WERI-Rb-1 (cell line): Measurements from ENCODE around the gene RHEX.

Experiments used
- DNase-seq: peaks from one replicate; pipeline ENCODE4 v3.0.0-alpha.2; 2020
- H3K27ac ChIP-seq: fragments of 250-450 bp; sonication (Bioruptor Pico); 2 replicates; pipeline ENCODE4 v1.5.1; 2020; ENCODE audit warnings: mild to moderate bottlenecking, moderate library complexity
- H3K27me3 ChIP-seq: fragments of 250-450 bp; sonication (Bioruptor Pico); 2 replicates; pipeline ENCODE4 v1.5.1; 2021; ENCODE audit warnings: mild to moderate bottlenecking, low read depth, moderate library complexity; ENCODE audit not compliant: insufficient read depth, severe bottlenecking
- H3K36me3 ChIP-seq: fragments of 250-450 bp; sonication (Bioruptor Pico); 2 replicates; pipeline ENCODE4 v1.5.1; 2020; ENCODE audit warnings: mild to moderate bottlenecking, moderate library complexity
- H3K4me3 ChIP-seq: 2 replicates; pipeline ENCODE4 v1.5.1; 2011; ENCODE audit warnings: low read depth, mild to moderate bottlenecking, control low read depth, low read length
- H3K9me3 ChIP-seq: fragments of 250-450 bp; sonication (Bioruptor Pico); 2 replicates; pipeline ENCODE4 v1.5.1; 2021; ENCODE audit warnings: mild to moderate bottlenecking, moderate library complexity; ENCODE audit not compliant: severe bottlenecking
- TF ChIP-seq, protein P1 (sequence below): IDR thresholded peaks from 2 replicates; pipeline ENCODE4 v1.5.1; 2011; ENCODE audit warnings: low read depth, mild to moderate bottlenecking, control low read depth, inconsistent platforms, low read length

The RHEX gene

DNA sequence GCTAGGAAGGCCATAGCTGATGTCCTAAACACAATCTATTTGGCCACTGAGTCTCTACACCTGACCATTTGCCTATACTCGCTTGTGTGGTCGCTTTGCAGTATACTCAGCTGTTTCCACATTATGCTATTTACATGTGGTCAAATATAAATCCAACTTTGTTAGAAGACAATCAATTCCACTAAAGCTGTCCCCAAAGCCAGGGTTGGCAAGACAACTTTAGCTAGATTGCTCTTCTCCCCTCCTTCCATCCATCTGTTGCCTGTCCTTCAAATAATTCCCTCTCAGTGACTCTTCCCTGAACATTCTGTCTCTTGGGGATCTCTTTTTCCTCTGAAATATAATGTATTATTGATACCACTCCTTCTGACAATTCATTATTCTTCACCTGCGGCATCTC lies 34.1 kb downstream of the RHEX start:
- Histone ChIP-seq H3K36me3 (no peaks in the 10 kb centered on the region), H3K27ac (no peak overlapping the region), H3K27me3 (peaks cover 20% of the 10 kb centered on the region), H3K9me3 (no peaks in the 10 kb centered on the region), H3K4me3 (no peak overlapping the region)
- TF ChIP-seq, protein P1, sequence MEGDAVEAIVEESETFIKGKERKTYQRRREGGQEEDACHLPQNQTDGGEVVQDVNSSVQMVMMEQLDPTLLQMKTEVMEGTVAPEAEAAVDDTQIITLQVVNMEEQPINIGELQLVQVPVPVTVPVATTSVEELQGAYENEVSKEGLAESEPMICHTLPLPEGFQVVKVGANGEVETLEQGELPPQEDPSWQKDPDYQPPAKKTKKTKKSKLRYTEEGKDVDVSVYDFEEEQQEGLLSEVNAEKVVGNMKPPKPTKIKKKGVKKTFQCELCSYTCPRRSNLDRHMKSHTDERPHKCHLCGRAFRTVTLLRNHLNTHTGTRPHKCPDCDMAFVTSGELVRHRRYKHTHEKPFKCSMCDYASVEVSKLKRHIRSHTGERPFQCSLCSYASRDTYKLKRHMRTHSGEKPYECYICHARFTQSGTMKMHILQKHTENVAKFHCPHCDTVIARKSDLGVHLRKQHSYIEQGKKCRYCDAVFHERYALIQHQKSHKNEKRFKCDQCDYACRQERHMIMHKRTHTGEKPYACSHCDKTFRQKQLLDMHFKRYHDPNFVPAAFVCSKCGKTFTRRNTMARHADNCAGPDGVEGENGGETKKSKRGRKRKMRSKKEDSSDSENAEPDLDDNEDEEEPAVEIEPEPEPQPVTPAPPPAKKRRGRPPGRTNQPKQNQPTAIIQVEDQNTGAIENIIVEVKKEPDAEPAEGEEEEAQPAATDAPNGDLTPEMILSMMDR = no peak
- DNase-seq = no peak

- H3K36me3 ChIP-seq = no peaks in the 10 kb centered on the region
- H3K9me3 ChIP-seq = no peaks in the 10 kb centered on the region
- no peak overlapping the region for H3K27ac ChIP-seq
- no peak for DNase-seq
- H3K27me3 ChIP-seq = peaks cover 28% of the 10 kb centered on the region
- TF ChIP-seq, protein P1 = no peak
- no peak overlapping the region for H3K4me3 ChIP-seq
These were observed 36.4 kb downstream of the RHEX start for GRCh38 chr1:206089341-206089740.

DNA sequence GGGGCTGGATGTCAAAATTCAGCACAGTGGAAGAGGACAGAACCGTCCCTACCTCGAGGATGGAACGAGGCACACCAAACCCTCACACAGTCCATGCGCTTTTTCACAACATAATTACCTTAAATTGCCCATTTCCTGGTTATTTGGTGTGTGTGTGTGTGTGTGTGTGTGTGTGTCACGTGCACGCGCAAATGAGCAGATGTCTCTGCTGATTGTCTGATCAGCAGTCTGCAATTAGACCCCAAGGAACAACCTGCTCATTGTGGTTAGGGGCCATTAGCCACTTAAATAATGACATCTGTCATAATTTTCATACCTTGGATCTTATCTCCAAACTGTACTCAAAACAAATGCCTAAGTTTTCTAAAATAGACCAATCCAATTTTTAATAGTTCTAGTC lies 41.1 kb downstream of the RHEX start:
- Histone ChIP-seq H3K9me3 (no peaks in the 10 kb centered on the region), H3K36me3 (no peaks in the 10 kb centered on the region), H3K4me3 (no peak overlapping the region), H3K27me3 (peaks cover 22% of the 10 kb centered on the region), H3K27ac (no peak overlapping the region)
- no peak for DNase-seq
- TF ChIP-seq, protein P1 = no peak

- H3K4me3 ChIP-seq = no peak overlapping the region
- no peak for DNase-seq
- H3K9me3 ChIP-seq = no peaks in the 10 kb centered on the region
- H3K27ac ChIP-seq = no peak overlapping the region
- peaks cover 28% of the 10 kb centered on the region for H3K27me3 ChIP-seq
- H3K36me3 ChIP-seq = no peaks in the 10 kb centered on the region
- TF ChIP-seq, protein P1 = no peak
These were observed 44.4 kb downstream of the RHEX start for GRCh38 chr1:206097381-206097780.

- Histone ChIP-seq H3K27me3 (peaks cover 26% of the 10 kb centered on the region), H3K36me3 (no peaks in the 10 kb centered on the region), H3K9me3 (no peaks in the 10 kb centered on the region), H3K27ac (no peak overlapping the region), H3K4me3 (no peak overlapping the region)
- no peak for DNase-seq
- TF ChIP-seq, protein P1 = no peak
These were observed 45.4 kb downstream of the RHEX start for GRCh38 chr1:206098242-206098919.
